B cell (primary cell): Measurements from ENCODE around the gene SAMD10. TPM values are rescaled to one million over a fixed set of nuclear protein-coding genes. Genes with fewer than 3 reads are reported as not detected.
"Not testable (repeated sequence)": the region's sequence is repeated elsewhere in the genome, so short reads cannot be mapped to it uniquely, and the experiment has no call there.

Experiments used
- ATAC-seq: fragments of 200-7000 bp; cut with Tn5 transposase; one replicate; pipeline ENCODE4 v1.10.0; 2021; ENCODE audit warnings: low read depth, mild to moderate bottlenecking, moderate number of reproducible peaks, moderate library complexity
- CTCF ChIA-PET: fragments of 350-600 bp; sonication (Branson Sonifier 250); formaldehyde crosslinking; loops from one replicate; lab custom pipeline; 2021; ENCODE audit warnings: antibody characterized with exemption, inconsistent platforms; lab: Charles Lee
- POLR2A ChIA-PET: fragments of 350-600 bp; sonication (Branson Sonifier 250); formaldehyde crosslinking; loops from one replicate; lab custom pipeline; 2021; ENCODE audit warnings: antibody characterized with exemption; lab: Charles Lee
- DNase-seq: peaks from one replicate; pipeline ENCODE4 v3.0.0; 2013
- H2AFZ ChIP-seq: 2 replicates; pipeline ENCODE4 v1.6.1; 2012; ENCODE audit warnings: mild to moderate bottlenecking, low read depth, low read length; ENCODE audit not compliant: insufficient read depth, poor library complexity, severe bottlenecking
- H3K27ac ChIP-seq, 2 donors: 1 replicate in 1 of 2; 2 replicates in 1 of 2; pipeline ENCODE4 v1.5.1; 2012 to 2013; ENCODE audit warnings: low read length in 2 of 2, mild to moderate bottlenecking in 2 of 2, moderate library complexity in 1 of 2
- H3K27me3 ChIP-seq, 4 experiments: fragments of 200-600 bp in 1 of 4; sonication (generic) in 1 of 4; replicated peaks in 1 of 4; 1 replicate in 2 of 4; 2 replicates in 2 of 4; pipeline versions ENCODE4 v1.6.1 to v1.7.0; 2013 to 2016; ENCODE audit warnings: low read length in 3 of 4, mild to moderate bottlenecking in 2 of 4, mixed read lengths in 1 of 4, moderate library complexity in 1 of 4; ENCODE audit not compliant: insufficient read depth in 4 of 4, control insufficient read depth in 3 of 4; ENCODE audit errors: control extremely low read depth in 1 of 4
- H3K36me3 ChIP-seq, 2 experiments: replicated peaks in 1 of 2; 1 replicate in 1 of 2; 2 replicates in 1 of 2; pipeline versions ENCODE4 v1.6.1 to v1.7.1; 2013; ENCODE audit warnings: low read length in 1 of 2; ENCODE audit not compliant: insufficient read depth in 2 of 2, control insufficient read depth in 1 of 2; ENCODE audit errors: control extremely low read depth in 1 of 2, extremely low read depth in 1 of 2
- H3K4me1 ChIP-seq, 2 donors: fragments of 200-600 bp in 1 of 2; sonication (generic) in 1 of 2; 1 replicate in 1 of 2; 2 replicates in 1 of 2; pipeline versions ENCODE4 v1.5.1 to v1.6.1; 2013 to 2017; ENCODE audit warnings: low read length in 2 of 2; ENCODE audit not compliant: control insufficient read depth in 2 of 2, insufficient read depth in 2 of 2
- H3K4me2 ChIP-seq: replicated peaks from 2 replicates; pipeline ENCODE3; 2012; ENCODE audit warnings: mild to moderate bottlenecking, low read depth, low read length; ENCODE audit not compliant: poor library complexity, severe bottlenecking
- H3K4me3 ChIP-seq, 5 experiments: fragments of 200-600 bp in 1 of 5; sonication (generic) in 1 of 5; 1 replicate in 3 of 5; 2 replicates in 2 of 5; pipeline versions ENCODE4 v1.5.1 to v1.7.0; 2011 to 2016; ENCODE audit warnings: low read length in 4 of 5, mild to moderate bottlenecking in 4 of 5, low read depth in 2 of 5, control low read depth in 1 of 5, moderate library complexity in 1 of 5; ENCODE audit not compliant: insufficient read depth in 1 of 5; ENCODE audit errors: control extremely low read depth in 1 of 5, extremely low read depth in 1 of 5
- H3K79me2 ChIP-seq: fragments of 200-600 bp; sonication (generic); one replicate; pipeline ENCODE4 v1.6.0; 2016; ENCODE audit warnings: low read length; ENCODE audit not compliant: control insufficient read depth, insufficient read depth
- H3K9ac ChIP-seq: fragments of 200-600 bp; sonication (generic); 2 replicates; pipeline ENCODE4 v1.6.1; 2017; ENCODE audit warnings: mild to moderate bottlenecking, low read length, moderate library complexity
- H3K9me3 ChIP-seq, 3 donors: one replicate each; pipeline versions ENCODE4 v1.6.1 to v1.7.1; 2013; ENCODE audit warnings: low read length in 2 of 3; ENCODE audit not compliant: control insufficient read depth in 2 of 3, insufficient read depth in 1 of 3; ENCODE audit errors: control extremely low read depth in 1 of 3
- H4K20me1 ChIP-seq: 2 replicates; pipeline ENCODE4 v1.6.0; 2012; ENCODE audit warnings: mild to moderate bottlenecking, low read length; ENCODE audit not compliant: insufficient read depth, control insufficient read depth, poor library complexity, severe bottlenecking
- H3K27ac Mint-ChIP-seq: one replicate; pipeline ENCODE4 v1.8.0; 2021; ENCODE audit warnings: mixed read lengths
- H3K27me3 Mint-ChIP-seq: one replicate; pipeline ENCODE4 v1.8.0; 2021; ENCODE audit warnings: mixed read lengths
- H3K4me1 Mint-ChIP-seq: one replicate; pipeline ENCODE4 v1.8.0; 2021; ENCODE audit warnings: mixed read lengths
- H3K4me3 Mint-ChIP-seq: one replicate; pipeline ENCODE4 v1.8.0; 2021; ENCODE audit warnings: mixed read lengths
- H3K9me3 Mint-ChIP-seq: one replicate; pipeline ENCODE4 v1.8.0; 2022; ENCODE audit warnings: mixed read lengths; ENCODE audit not compliant: insufficient read depth
- CTCF ChIP-seq: fragments of 200-600 bp; IDR thresholded peaks from one replicate; pipeline ENCODE4 v1.8.0; 2022; ENCODE audit warnings: antibody characterized with exemption, mild to moderate bottlenecking
- EZH2 ChIP-seq: IDR thresholded peaks from 2 replicates; pipeline ENCODE4 v1.6.1; 2012; ENCODE audit warnings: borderline replicate concordance, low read depth, mild to moderate bottlenecking, moderate library complexity, low read length; ENCODE audit not compliant: insufficient read depth, poor library complexity, severe bottlenecking
- WGBS: methylation state at CpG from one replicate; pipeline ENCODE4 v1.1.5; 2013; ENCODE audit warnings: missing lambda C conversion rate; ENCODE audit not compliant: insufficient coverage; 5-methylcytosine and 5-hydroxymethylcytosine counted together
- intact Hi-C: fragments of 100-400 bp; cut with micrococcal nuclease; formaldehyde crosslinking; loops from one replicate; pipeline ENCODE4 v1.10.0; 2022
- polyA plus RNA-seq: library from polyadenylated mRNA; depleted of rRNA; stranded (reverse); fragments of >200 nt; gene quantifications from 2 replicates; pipeline ENCODE4 v1.2.3, GENCODE V29; 2012
- total RNA-seq, 2 donors: library from RNA; stranded (reverse); fragments of 120-200 nt in 1 of 2; gene quantifications; 1 replicate in 1 of 2; 2 replicates in 1 of 2; pipeline versions ENCODE4 v1.2.3 to v1.2.4, GENCODE V29; 2013 to 2022

The SAMD10 gene
- total and polyA plus RNA-seq, 2 donors (not counting 1 experiment from before 2014, with no cell fraction given): 12.7 to 34.2 TPM

- H3K9ac ChIP-seq: no peak overlapping the region
- CTCF ChIA-PET: interaction anchor here (0.9 kb wide), 1 partner anchor 12 kb away, joined by 5 read pairs; no protein-coding TSS in a partner anchor
- ATAC-seq (no peak), DNase-seq (no peak)
- no peak overlapping the region for H2AFZ ChIP-seq
- no peak overlapping the region for H3K4me2 ChIP-seq
- POLR2A ChIA-PET: no interaction called here
- H3K36me3 ChIP-seq: peaks cover 0 to 12% of the 10 kb centered on the region in 2 experiments
- WGBS: 94% methylated on average over 22 of the region's 26 CpGs
- Mint-ChIP-seq H3K27me3 (no peaks in the 10 kb centered on the region), H3K4me1 (peaks cover 6% of the 10 kb centered on the region), H3K27ac (no peak overlapping the region), H3K9me3 (no peaks in the 10 kb centered on the region), H3K4me3 (no peak overlapping the region)
- H3K4me3 ChIP-seq: no peak overlapping the region
- H3K4me1 ChIP-seq: peaks cover 8 to 11% of the 10 kb centered on the region in 2 donors
- no peaks in the 10 kb centered on the region for H4K20me1 ChIP-seq
- no peaks in the 10 kb centered on the region for H3K79me2 ChIP-seq
- intact Hi-C loops: no loop called here
- no peak overlapping the region for H3K27ac ChIP-seq
- TF ChIP-seq EZH2: no peak
- no peak for TF ChIP-seq CTCF
- H3K9me3 ChIP-seq: peaks cover 0 to 27% (median 0%) of the 10 kb centered on the region in 3 donors
- no peaks in the 10 kb centered on the region for H3K27me3 ChIP-seq
These were observed 17.6 kb downstream of the SAMD10 start for GRCh38 chr20:63961664-63962425.

DNA sequence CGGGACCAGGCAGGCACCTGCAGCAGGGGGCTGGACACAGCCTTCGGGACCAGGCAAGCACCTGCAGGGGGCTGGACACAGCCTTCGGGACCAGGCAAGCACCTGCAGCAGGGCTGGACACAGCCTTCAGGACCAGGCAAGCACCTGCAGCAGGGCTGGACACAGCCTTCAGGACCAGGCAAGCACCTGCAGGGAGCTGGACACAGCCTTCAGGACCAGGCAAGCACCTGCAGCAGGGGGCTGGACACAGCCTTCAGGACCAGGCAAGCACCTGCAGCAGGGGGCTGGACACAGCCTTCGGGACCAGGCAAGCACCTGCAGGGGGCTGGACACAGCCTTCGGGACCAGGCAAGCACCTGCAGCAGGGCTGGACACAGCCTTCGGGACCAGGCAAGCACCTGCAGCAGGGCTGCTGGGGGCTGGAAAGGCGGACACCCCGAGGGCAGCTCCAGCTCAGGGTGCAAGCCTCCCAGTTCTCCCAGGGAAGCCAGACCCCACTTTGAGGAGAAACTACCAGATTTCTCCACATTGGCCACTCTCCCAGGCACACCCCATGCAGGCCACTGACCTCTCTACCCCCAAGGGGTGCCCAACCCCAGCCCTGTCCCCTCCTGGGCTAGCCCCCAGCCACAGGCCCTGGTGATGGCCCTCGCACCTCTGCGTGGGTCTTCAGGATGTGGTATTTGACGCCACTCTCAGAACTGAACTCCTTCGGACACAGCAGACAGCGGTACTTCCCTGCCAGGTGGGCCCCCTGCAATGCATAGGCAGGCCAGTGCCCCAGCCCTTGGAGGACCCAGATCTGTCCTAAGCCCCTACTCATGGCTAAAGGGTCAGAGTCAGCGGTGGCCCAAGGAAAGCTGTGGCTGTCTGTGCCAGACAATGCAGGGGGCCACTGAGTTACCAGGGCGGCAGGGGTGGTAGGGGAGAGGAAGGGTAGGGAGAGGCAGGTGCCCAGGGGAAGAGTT is 18.5 kb downstream of the SAMD10 start:
- H3K27me3 Mint-ChIP-seq, H3K4me1 Mint-ChIP-seq, H3K4me3 ChIP-seq, H3K36me3 ChIP-seq, H3K27ac ChIP-seq, H3K9ac ChIP-seq, H4K20me1 ChIP-seq, H3K4me2 ChIP-seq, ATAC-seq, intact Hi-C loops, DNase-seq, H3K4me3 Mint-ChIP-seq, H3K9me3 Mint-ChIP-seq, H3K79me2 ChIP-seq, H2AFZ ChIP-seq, H3K27me3 ChIP-seq, H3K27ac Mint-ChIP-seq: not testable (repeated sequence)
- peaks cover 8 to 12% of the 10 kb centered on the region in 2 donors for H3K4me1 ChIP-seq
- ChIA-PET CTCF (interaction anchor here (0.8 kb wide), 1 partner anchor 89 kb away, joined by 3 read pairs; no protein-coding TSS in a partner anchor), POLR2A (interaction anchor here (0.7 kb wide), 1 partner anchor 113 kb away, joined by 4 read pairs; no protein-coding TSS in a partner anchor)
- 93% methylated on average over 13 of the region's 15 CpGs for WGBS
- peaks cover 0 to 18% (median 0%) of the 10 kb centered on the region in 3 donors for H3K9me3 ChIP-seq
